Astrocyte (in vitro differentiated cells and primary cell): ENCODE measurements around the gene GNG12. TPM values are rescaled to one million over a fixed set of nuclear protein-coding genes. Genes with fewer than 3 reads are reported as not detected.

Source experiments
- DNase-seq: peaks from one replicate; pipeline ENCODE4 v3.0.0-alpha.2; 2010; ENCODE audit warnings: low read depth
- FAIRE-seq: peaks from 2 replicates; lab custom pipeline; 2011; peaks lifted over from hg19 to GRCh38; lab: Jason Lieb, UNC
- H2AFZ ChIP-seq: 2 replicates; pipeline ENCODE4 v1.6.0; 2012; ENCODE audit warnings: low read depth, low read length, inconsistent platforms
- H3K27ac ChIP-seq: 2 replicates; pipeline ENCODE4 v1.5.1; 2011; ENCODE audit warnings: low read depth, low read length, inconsistent platforms
- H3K27me3 ChIP-seq: 2 replicates; pipeline ENCODE4 v1.6.0; 2011; ENCODE audit warnings: low read length, inconsistent platforms; ENCODE audit not compliant: insufficient read depth
- H3K36me3 ChIP-seq: 2 replicates; pipeline ENCODE4 v1.5.1; 2011; ENCODE audit warnings: low read length, inconsistent platforms; ENCODE audit not compliant: insufficient read depth
- H3K4me1 ChIP-seq: 2 replicates; pipeline ENCODE4 v1.5.1; 2011; ENCODE audit warnings: low read length, inconsistent platforms; ENCODE audit not compliant: insufficient read depth
- H3K4me2 ChIP-seq: 2 replicates; pipeline ENCODE4 v1.6.0; 2012; ENCODE audit warnings: low read length, inconsistent platforms
- H3K4me3 ChIP-seq: 2 replicates; pipeline ENCODE4 v1.5.1; 2011; ENCODE audit warnings: low read depth, mild to moderate bottlenecking, low read length, inconsistent platforms; ENCODE audit not compliant: insufficient read depth
- H3K79me2 ChIP-seq: 2 replicates; pipeline ENCODE4 v1.6.0; 2012; ENCODE audit warnings: mild to moderate bottlenecking, low read length, inconsistent platforms; ENCODE audit not compliant: insufficient read depth
- H3K9ac ChIP-seq: 2 replicates; pipeline ENCODE4 v1.6.0; 2012; ENCODE audit warnings: mild to moderate bottlenecking, low read length, inconsistent platforms
- H3K9me3 ChIP-seq: 2 replicates; pipeline ENCODE4 v1.5.1; 2012; ENCODE audit warnings: low read depth, mild to moderate bottlenecking, low read length, inconsistent platforms; ENCODE audit not compliant: insufficient read depth
- H4K20me1 ChIP-seq: 2 replicates; pipeline ENCODE4 v1.6.0; 2012; ENCODE audit warnings: low read length, inconsistent platforms; ENCODE audit not compliant: insufficient read depth
- H3K27ac Mint-ChIP-seq: one replicate; pipeline ENCODE4 v1.8.0; 2021; ENCODE audit warnings: mild to moderate bottlenecking, mixed read lengths; ENCODE audit not compliant: unreplicated experiment
- H3K27me3 Mint-ChIP-seq: one replicate; pipeline ENCODE4 v1.8.0; 2021; ENCODE audit warnings: low read depth, mixed read lengths; ENCODE audit not compliant: unreplicated experiment
- H3K36me3 Mint-ChIP-seq: one replicate; pipeline ENCODE4 v1.8.0; 2021; ENCODE audit warnings: low read depth, mixed read lengths; ENCODE audit not compliant: unreplicated experiment
- H3K4me1 Mint-ChIP-seq: one replicate; pipeline ENCODE4 v1.8.0; 2021; ENCODE audit warnings: low read depth, mixed read lengths; ENCODE audit not compliant: unreplicated experiment
- H3K4me3 Mint-ChIP-seq: one replicate; pipeline ENCODE4 v1.8.0; 2021; ENCODE audit warnings: mild to moderate bottlenecking, moderate library complexity, mixed read lengths; ENCODE audit not compliant: unreplicated experiment
- H3K9me3 Mint-ChIP-seq: one replicate; pipeline ENCODE4 v1.8.0; 2021; ENCODE audit warnings: mild to moderate bottlenecking, mixed read lengths; ENCODE audit not compliant: unreplicated experiment
- EZH2 ChIP-seq: IDR thresholded peaks from 2 replicates; pipeline ENCODE4 v1.6.1; 2012; ENCODE audit warnings: mild to moderate bottlenecking, low read length, inconsistent platforms; ENCODE audit not compliant: insufficient read depth
- total RNA-seq: library from RNA; stranded (reverse); gene quantifications from 2 replicates; pipeline ENCODE4 v1.2.1, GENCODE V29; 2021
- TF ChIP-seq, protein P1 (sequence below): IDR thresholded peaks from 2 replicates; pipeline ENCODE4 v1.5.1; 2011; ENCODE audit warnings: low read depth, mild to moderate bottlenecking, inconsistent platforms, low read length, moderate library complexity; ENCODE audit not compliant: insufficient read depth

The GNG12 gene
- total RNA-seq, 1 donor from 2014 or later: 101 TPM

GRCh38 chr1:67830226-67830625 lies 3.0 kb downstream of the GNG12 start:
- Histone ChIP-seq H3K27ac (no peak overlapping the region), H3K9me3 (no peaks in the 10 kb centered on the region), H3K9ac (no peak overlapping the region), H3K4me2 (peak overlapping the region; percentile 97), H3K4me1 (peaks cover 28% of the 10 kb centered on the region), H2AFZ (no peak overlapping the region), H3K27me3 (no peaks in the 10 kb centered on the region), H3K4me3 (peak overlapping the region; percentile 96), H3K79me2 (peaks cover 86% of the 10 kb centered on the region), H3K36me3 (peaks cover 11% of the 10 kb centered on the region), H4K20me1 (peaks cover 57% of the 10 kb centered on the region)
- FAIRE-seq (no peak), DNase-seq (peak; percentile 41)
- Mint-ChIP-seq H3K9me3 (no peaks in the 10 kb centered on the region), H3K4me3 (peak overlapping the region; percentile 94), H3K36me3 (peaks cover 3% of the 10 kb centered on the region), H3K27ac (peak overlapping the region; percentile 44), H3K4me1 (peaks cover 10% of the 10 kb centered on the region), H3K27me3 (no peaks in the 10 kb centered on the region)
- no peak for TF ChIP-seq EZH2
- TF ChIP-seq, protein P1, sequence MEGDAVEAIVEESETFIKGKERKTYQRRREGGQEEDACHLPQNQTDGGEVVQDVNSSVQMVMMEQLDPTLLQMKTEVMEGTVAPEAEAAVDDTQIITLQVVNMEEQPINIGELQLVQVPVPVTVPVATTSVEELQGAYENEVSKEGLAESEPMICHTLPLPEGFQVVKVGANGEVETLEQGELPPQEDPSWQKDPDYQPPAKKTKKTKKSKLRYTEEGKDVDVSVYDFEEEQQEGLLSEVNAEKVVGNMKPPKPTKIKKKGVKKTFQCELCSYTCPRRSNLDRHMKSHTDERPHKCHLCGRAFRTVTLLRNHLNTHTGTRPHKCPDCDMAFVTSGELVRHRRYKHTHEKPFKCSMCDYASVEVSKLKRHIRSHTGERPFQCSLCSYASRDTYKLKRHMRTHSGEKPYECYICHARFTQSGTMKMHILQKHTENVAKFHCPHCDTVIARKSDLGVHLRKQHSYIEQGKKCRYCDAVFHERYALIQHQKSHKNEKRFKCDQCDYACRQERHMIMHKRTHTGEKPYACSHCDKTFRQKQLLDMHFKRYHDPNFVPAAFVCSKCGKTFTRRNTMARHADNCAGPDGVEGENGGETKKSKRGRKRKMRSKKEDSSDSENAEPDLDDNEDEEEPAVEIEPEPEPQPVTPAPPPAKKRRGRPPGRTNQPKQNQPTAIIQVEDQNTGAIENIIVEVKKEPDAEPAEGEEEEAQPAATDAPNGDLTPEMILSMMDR: no peak

DNA sequence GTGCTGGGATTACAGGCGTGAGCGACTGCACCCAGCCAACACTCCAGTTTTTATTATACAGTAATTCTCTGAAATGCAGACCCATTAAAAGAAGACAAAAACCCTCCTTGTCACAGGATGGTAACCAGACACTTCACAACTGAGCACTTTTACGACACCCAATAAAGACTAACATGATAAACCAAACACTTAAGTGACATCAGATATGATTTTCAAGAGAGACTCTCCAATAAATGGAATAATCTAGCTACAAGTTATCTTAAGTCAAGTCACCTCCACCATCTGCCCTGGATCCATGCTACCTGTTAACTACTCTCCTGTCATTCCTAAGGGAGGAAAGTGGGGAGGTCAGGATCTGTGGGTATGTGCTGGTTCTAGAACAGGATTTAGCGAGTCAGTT lies 5.6 kb downstream of the GNG12 start:
- FAIRE-seq: no peak

DNA sequence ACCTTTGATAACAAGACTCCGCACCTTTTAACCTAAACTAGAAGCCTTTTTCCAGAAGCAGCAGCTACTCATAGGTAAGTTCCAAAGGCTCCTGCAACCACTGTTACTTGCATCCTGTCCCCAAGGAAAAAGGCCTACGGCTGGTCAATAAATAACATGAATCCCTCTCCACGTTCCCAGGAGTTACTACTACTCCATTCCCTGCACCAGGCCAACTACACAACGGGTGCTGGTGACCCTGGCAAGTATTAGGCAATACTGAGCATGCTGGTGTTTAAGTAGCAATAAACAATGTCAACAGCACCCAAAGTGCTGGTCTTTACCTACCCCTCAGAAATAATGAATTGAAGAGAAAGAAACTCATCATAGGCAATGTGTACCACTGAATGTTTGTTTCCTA lies 7.7 kb downstream of the GNG12 start:
- Histone ChIP-seq H3K36me3 (peaks cover 11% of the 10 kb centered on the region), H3K27ac (no peak overlapping the region), H3K9ac (no peak overlapping the region), H3K79me2 (peaks cover 100% of the 10 kb centered on the region), H3K27me3 (no peaks in the 10 kb centered on the region), H3K4me1 (peaks cover 6% of the 10 kb centered on the region), H3K4me3 (no peak overlapping the region), H2AFZ (no peak overlapping the region), H3K9me3 (no peaks in the 10 kb centered on the region), H4K20me1 (peaks cover 94% of the 10 kb centered on the region), H3K4me2 (no peak overlapping the region)
- FAIRE-seq (no peak), DNase-seq (no peak)
- Mint-ChIP-seq H3K27ac (no peak overlapping the region), H3K36me3 (peaks cover 3% of the 10 kb centered on the region), H3K27me3 (no peaks in the 10 kb centered on the region), H3K9me3 (no peaks in the 10 kb centered on the region), H3K4me3 (no peak overlapping the region), H3K4me1 (peaks cover 3% of the 10 kb centered on the region)
- TF ChIP-seq, protein P1: no peak
- TF ChIP-seq EZH2: no peak

More for the DNA sequence above, 5.6 kb downstream of the GNG12 start:
- Histone ChIP-seq H3K27me3 (no peaks in the 10 kb centered on the region), H3K4me3 (no peak overlapping the region), H3K4me2 (no peak overlapping the region), H3K9me3 (no peaks in the 10 kb centered on the region), H4K20me1 (peaks cover 82% of the 10 kb centered on the region), H3K27ac (no peak overlapping the region), H3K36me3 (peaks cover 11% of the 10 kb centered on the region), H3K79me2 (peaks cover 100% of the 10 kb centered on the region), H3K9ac (no peak overlapping the region), H3K4me1 (peaks cover 12% of the 10 kb centered on the region), H2AFZ (no peak overlapping the region)
- TF ChIP-seq EZH2: no peak
- TF ChIP-seq, protein P1: no peak
- Mint-ChIP-seq H3K27ac (no peak overlapping the region), H3K9me3 (no peaks in the 10 kb centered on the region), H3K36me3 (peaks cover 3% of the 10 kb centered on the region), H3K27me3 (no peaks in the 10 kb centered on the region), H3K4me3 (no peak overlapping the region), H3K4me1 (peaks cover 5% of the 10 kb centered on the region)
- no peak for DNase-seq
